ENCODE results near the gene CLSTN2.

Gene CLSTN2

GRCh38 chr3:140055092-140055791 lies 120.3 kb downstream of the CLSTN2 start:
- no peak for DNase-seq

GRCh38 chr3:140056047-140056446 lies 121.1 kb downstream of the CLSTN2 start:
- no peak for DNase-seq

GRCh38 chr3:140061211-140061610 lies 126.2 kb downstream of the CLSTN2 start:
- no peak for DNase-seq

- DNase-seq: no peak
These were observed 127.5 kb downstream of the CLSTN2 start for GRCh38 chr3:140062461-140062860.

GRCh38 chr3:140067487-140067886 lies 132.5 kb downstream of the CLSTN2 start:
- DNase-seq: no peak

- no peak for DNase-seq
These were observed 133.6 kb downstream of the CLSTN2 start for GRCh38 chr3:140068494-140069017.

- DNase-seq: no peak
These were observed 138.5 kb downstream of the CLSTN2 start for GRCh38 chr3:140073278-140074045.

- DNase-seq: no peak
These were observed 141.6 kb downstream of the CLSTN2 start for GRCh38 chr3:140076552-140076951.

- DNase-seq: no peak
These were observed 142.4 kb downstream of the CLSTN2 start for GRCh38 chr3:140077406-140077805.

GRCh38 chr3:140078343-140078742 lies 143.4 kb downstream of the CLSTN2 start:
- DNase-seq: no peak

GRCh38 chr3:140078940-140079339 lies 144.0 kb downstream of the CLSTN2 start:
- no peak for DNase-seq

GRCh38 chr3:140081887-140082286 lies 146.9 kb downstream of the CLSTN2 start:
- no peak for DNase-seq

- DNase-seq: no peak
These were observed 150.0 kb downstream of the CLSTN2 start for GRCh38 chr3:140085001-140085400.

- DNase-seq: no peak
These were observed 151.7 kb downstream of the CLSTN2 start for GRCh38 chr3:140086642-140087041.

GRCh38 chr3:140088058-140088457 lies 153.1 kb downstream of the CLSTN2 start:
- no peak for DNase-seq

- DNase-seq: no peak
These were observed 153.5 kb downstream of the CLSTN2 start for GRCh38 chr3:140088513-140088912.

- no peak for DNase-seq
These were observed 154.6 kb downstream of the CLSTN2 start for GRCh38 chr3:140089403-140090072.

GRCh38 chr3:140091143-140091542 lies 156.2 kb downstream of the CLSTN2 start:
- DNase-seq: no peak

GRCh38 chr3:140092848-140093536 lies 158.0 kb downstream of the CLSTN2 start:
- DNase-seq: no peak

GRCh38 chr3:140093742-140094141 lies 158.8 kb downstream of the CLSTN2 start:
- DNase-seq: no peak

- DNase-seq: no peak
These were observed 159.5 kb downstream of the CLSTN2 start for GRCh38 chr3:140094487-140094886.

- DNase-seq: no peak
These were observed 161.1 kb downstream of the CLSTN2 start for GRCh38 chr3:140096037-140096436.
